Activated T-cell treated with anti-CD3 and anti-CD28 coated beads for 24 hours (primary cell): ENCODE results near the gene TTC3.

Source experiments
- DNase-seq: peaks from one replicate; pipeline ENCODE4 v3.0.0-alpha.2; 2020; ENCODE audit warnings: low read depth

Gene TTC3

DNA sequence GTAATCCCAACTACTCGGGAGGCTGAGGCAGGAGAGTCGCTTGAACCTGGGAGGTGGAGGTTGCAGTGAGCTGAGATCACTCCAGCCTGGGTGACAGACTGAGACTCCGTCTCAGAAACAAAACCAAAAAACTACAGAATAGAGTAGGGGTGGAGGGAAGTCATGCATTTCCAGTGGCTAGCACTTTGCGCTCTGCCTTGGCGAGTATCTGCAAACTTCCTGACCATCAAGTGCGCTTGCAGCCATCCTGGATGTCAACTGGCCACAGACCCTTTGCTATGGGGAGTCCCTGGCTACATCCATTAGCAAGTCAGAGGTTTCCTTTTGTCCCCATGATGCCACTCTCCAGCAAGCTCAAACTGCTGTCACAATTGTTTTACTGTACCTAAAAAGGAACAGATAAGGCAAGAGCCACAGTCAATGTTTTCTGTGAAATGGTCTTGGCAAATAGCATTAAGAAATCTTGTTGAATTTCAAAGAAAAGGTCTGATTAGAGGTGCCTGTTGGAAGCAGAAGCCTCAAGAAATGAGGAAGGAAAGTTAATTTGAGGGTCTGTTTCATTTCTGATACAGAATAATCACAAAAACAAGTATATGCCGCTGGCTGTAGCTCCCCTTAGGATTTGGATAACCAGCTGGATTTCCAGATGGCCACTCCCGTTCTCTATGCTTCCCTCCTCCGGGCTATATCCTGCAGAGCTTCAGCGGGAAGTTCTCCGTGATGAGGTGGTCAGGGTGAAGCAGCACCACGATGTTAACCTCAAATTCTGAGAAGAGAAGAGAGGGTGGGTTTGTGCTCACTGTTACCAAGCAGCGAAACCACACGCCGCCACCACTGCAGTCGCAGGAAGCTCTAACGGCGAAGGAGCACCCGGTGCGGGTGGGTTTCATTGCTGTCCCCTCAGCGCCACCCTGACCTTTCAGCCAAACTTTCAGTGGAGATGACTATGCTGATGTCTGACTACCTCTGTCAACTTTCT lies 152.1 kb downstream of the TTC3 start:
- peak; percentile 26 for DNase-seq

GRCh38 chr21:37226041-37226920 lies 153.2 kb downstream of the TTC3 start:
- no peak for DNase-seq

GRCh38 chr21:37227071-37228002 lies 154.3 kb downstream of the TTC3 start:
- DNase-seq = no peak

DNA sequence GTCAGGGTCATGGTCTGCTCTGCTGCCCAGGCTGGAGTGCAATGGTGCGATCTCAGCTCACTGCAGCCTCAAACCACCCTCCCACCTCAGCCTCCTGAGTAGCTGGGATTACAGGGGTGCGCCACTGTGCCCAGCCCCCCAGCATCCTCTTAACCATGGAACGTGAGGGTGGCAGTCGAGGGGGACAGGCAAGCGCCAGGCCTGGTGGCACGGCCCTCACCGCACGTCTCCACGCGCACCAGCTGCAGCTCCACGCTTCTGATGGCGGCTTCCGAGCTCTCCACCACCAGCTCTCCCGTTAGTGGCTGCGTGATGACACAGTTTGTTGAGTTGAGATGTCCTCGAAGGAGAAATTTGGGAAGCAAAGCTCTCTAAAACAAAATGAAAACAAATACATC lies 154.9 kb downstream of the TTC3 start:
- no peak for DNase-seq

DNA sequence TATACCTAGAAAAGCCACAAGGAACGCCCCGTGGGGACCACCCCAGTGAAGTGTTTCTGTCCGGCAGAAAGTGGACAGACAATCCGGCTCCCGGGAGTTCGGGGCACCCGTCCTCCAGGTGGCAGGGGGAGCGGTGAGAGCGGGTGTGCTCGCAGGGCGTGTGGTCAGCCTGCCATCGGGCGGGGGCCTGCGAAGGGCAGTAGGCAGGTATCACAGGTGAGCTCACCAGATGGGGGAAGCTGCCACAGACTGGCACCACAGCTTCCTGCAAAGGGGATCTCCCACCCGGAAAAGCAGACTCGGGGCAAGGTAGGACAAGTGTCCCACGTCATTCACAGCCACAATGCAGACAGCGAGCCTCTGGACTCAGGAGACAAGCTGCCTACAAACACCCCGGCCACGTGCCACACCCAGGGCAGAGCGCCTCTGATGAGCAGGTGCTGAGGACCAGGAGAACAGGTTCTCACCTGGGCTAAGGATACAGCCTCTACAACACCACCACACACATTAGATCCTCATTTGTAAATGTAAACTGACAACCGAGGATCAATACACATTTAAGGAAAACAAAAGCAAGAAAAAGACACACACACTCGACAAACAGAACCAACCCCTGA lies 157.7 kb downstream of the TTC3 start:
- no peak for DNase-seq

- DNase-seq = no peak
These were observed 158.2 kb downstream of the TTC3 start for GRCh38 chr21:37231249-37231645.

DNA sequence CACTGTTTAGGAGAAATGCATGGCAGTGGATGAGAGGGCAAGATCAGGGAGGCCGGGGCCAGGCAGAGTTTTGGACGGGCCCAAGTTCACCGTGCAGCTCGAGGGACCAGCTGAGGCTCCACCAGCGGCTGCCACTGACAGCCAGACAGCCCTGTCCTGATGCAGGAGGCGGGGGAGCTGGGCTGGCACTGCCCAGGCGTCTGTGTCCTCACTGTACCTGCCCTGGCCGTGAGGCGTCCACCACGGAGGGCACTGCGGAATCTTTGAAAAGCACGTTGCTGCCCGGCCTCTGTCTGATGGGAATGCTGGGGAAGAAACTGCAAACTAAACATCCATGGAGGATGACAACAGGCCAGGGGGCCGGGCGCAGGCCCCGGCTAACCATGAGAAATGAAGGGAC lies 158.6 kb downstream of the TTC3 start:
- no peak for DNase-seq

DNA sequence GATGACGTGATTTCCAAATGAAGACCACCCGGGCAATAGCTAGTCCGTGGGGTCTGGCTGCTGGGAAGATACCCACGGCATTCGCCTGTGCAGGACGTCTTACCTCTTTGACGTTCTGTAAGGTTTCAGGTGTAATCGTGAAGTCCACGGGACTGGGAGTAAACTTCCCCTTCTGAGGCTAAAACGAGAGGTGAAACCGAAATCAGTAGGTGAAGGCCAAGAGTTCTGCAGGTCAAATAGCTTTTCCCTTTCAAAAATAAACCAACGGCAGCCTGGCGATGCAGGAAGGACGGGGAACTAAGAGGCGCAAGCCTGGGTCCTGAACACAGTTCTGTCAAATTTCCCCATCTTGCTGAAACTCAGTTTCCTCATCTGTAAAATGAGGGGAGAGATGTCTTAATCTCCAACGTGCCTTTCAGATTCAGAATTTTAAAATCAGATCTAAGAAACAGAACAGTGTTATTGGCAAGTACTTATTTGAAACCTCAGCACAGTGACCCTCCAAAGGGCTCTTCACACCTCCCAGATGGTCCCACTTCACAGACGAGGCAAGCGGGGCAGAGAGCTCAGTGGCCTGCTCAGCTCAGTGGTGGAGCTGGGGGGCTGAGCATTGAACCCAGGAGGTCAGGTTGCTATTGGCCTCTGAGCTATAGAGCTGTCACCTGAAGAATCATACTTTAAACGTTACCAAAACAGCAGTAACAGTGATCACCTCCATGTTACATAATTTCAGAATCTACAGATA lies 159.4 kb downstream of the TTC3 start:
- no peak for DNase-seq

DNA sequence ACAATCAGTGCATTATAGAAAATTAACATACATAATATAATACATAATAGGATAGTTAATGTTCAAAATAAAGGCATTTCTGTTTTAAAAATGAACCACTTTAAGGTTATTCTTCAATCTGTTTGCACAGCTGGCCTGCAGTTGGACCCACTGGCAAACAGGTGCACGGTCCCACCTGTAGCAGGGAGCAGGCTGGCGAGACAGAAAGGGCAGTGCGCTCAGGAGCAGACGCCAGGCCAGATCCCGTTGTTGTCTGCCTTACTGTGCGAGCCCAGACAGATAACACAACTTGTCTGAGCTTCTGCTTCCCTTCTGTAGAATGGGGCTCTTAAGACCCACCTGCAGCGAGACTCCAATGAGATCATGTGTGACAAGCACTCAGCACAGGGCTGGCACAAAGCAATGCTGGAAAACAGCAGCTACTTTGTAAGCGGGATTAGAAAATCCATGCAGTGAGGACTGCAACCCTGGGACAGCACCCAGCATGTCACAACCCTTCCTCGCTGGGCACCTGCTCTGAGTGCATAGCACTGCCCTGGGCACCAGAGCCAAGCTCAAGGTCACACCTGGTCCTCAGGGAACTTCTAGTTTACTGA lies 160.6 kb downstream of the TTC3 start:
- DNase-seq = no peak

DNA sequence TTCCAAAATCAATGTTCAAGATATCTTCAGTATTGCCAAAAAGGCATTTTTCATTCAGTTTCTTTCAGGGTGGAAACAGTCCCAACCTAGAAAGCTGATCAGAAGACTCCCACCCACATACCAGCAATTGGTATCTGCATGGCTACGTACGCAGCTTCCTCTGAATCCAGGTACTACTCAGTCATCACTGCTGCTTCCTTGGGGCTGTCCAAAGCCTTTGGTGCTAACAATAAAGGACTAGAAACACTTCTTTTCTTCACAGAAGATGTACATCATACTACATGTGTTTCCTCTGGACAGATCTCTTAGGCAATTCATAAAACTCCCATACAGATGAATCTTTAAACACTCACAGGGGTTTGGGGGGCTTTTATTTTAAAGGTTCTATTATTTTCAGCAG lies 164.3 kb downstream of the TTC3 start:
- no peak for DNase-seq

GRCh38 chr21:37237764-37238163 lies 164.7 kb downstream of the TTC3 start:
- no peak for DNase-seq

DNA sequence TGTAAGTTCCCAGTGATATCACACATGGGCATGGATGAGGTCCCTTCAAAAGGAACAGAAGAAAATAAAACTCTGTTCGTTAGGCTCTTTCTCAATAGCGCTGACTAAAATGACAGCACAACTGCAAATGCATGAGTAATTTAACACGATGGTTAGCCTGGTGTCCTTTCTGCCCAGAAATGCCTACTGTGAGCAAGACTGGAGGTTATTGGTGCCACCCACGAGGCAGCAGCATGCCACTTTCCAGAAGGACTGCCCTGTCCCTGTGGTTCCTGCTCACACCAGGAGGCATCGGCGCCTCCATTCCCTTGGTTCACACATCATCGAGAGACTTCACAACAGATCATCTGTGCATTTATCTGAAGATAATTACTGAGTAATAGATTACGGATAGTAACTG lies 167.9 kb downstream of the TTC3 start:
- no peak for DNase-seq

DNA sequence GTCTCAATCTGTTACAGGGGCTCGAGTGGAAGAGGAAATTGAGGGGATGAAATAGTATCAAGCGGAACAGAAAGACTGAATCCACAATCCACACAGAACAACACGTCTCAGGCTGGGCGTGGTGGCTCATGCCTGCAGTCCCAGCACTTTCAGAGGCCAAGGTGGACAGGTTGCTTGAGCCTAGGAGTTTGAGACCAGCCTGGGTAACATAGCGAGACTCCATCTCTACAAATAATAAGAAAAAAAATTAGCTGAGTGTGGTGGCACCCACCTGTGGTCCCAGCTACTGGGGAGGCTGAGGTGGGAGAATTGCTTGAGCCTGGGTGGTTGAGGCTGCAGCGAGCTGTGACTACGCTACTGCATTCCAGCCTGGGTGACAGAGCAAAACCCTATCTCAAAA lies 168.4 kb downstream of the TTC3 start:
- no peak for DNase-seq

GRCh38 chr21:37243961-37244360 lies 170.9 kb downstream of the TTC3 start:
- DNase-seq = no peak

GRCh38 chr21:37244501-37245095 lies 171.5 kb downstream of the TTC3 start:
- no peak for DNase-seq

DNA sequence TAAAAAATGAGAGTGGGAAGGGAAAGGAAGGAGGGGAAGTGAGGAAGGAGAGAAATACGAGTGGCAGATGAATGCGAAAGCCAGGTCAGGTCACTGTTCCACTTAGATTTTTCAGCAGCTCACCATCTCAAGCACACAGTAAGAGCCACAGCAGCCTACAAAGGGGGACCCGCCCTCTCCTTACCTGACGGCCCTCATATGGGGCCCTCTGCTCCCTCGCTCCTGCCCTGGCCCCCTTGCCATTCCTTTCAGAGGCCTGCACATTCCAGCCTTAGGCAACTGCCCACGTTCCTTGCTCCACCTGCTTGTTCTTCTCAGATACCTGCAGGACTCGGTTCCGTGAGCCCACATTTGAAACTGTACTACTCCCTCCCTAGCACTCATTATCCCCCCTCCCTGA lies 172.1 kb downstream of the TTC3 start:
- no peak for DNase-seq

DNA sequence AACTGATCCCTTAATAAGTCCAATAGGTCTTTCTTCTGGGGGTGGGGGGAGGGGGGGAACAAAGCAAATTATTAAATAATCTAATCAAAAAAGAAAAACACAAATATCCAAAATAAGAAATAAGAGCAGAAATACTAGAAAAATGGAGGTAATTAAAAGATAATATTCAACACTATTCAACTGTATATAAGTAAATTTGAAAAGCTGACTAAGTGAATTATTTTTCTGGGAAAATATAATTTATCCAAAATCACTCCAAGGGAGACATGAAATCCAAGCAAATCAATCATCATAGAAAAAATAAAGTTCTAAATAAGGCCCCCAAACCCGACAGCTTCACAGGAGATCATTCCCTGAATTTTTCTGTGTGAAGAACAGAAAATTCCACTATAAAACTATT lies 175.2 kb downstream of the TTC3 start:
- DNase-seq = no peak

DNA sequence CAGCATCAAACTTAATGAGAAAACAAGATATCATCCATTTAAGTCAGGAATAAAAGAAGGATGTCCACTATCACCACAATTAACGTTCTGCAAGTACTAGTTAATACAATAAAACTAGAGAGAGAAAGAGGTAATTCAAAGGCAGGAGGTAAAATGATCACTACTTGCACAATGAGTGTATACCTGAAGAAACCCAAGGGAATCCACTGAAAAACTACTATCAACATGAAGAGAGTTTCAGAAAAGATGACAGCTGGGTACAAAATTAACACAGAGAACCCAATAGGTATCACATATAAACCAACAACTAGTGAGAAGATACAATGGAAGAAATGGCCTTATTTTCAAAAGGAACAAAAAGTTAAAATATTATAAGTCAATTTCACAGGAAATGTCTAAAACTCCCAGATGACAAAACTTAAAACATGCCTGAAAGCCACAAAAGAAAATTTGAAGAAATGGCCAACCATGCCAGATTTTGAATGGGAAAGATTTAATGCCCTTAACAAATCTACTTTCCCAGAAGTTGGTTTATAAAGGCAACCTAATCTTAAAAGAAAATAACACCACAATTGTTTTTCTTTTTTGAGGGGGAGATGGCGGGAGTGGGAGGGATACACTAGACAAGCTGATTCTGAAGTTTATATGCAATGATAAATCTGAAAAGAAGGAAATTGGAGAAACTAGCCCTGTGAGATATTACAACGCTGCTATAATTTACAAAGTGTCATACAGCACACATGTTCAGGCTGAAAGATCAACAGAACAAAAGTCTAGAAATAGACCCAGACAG lies 176.3 kb downstream of the TTC3 start:
- DNase-seq = no peak

DNA sequence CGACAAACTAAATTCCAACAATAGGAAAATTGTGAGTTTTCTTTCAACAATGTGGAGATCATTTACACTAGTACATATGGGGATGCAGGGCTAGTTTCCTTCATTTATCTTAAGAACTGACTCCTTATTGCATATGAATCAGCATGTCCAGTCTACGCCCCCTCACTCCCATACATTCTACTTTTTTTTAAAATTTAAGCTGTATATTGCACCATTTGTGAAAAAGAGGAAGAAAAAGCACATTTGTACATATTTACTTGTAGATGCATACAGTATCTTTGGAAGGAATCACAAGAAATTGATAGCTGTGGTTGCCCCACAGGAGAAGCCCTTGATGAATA lies 178.2 kb downstream of the TTC3 start:
- no peak for DNase-seq
